HK-2 (cell line): ENCODE measurements around the gene CSNK1D.
A peak's percentile ranks its signal among the peaks of the same experiment; 100 is the strongest.

ENCODE experiments used
- DNase-seq: peaks from one replicate; pipeline ENCODE4 v3.0.0-alpha.2; 2018; ENCODE audit not compliant: unreplicated experiment

The CSNK1D gene

GRCh38 chr17:82295472-82295814 lies 21.9 kb upstream of the CSNK1D start:
- no peak for DNase-seq

- no peak for DNase-seq
Observed at GRCh38 chr17:82294064-82294773, 20.7 kb upstream of the CSNK1D start.

GRCh38 chr17:82292251-82293154 lies 19.0 kb upstream of the CSNK1D start:
- peak; percentile 94 for DNase-seq

- DNase-seq: no peak
Observed at GRCh38 chr17:82291582-82292250, 18.2 kb upstream of the CSNK1D start.

GRCh38 chr17:82287868-82288801 lies 14.6 kb upstream of the CSNK1D start:
- peak; percentile 42 for DNase-seq

GRCh38 chr17:82287013-82287867 lies 13.7 kb upstream of the CSNK1D start:
- no peak for DNase-seq

GRCh38 chr17:82285141-82285540 lies 11.6 kb upstream of the CSNK1D start:
- no peak for DNase-seq

- DNase-seq: peak; percentile 85
Observed at GRCh38 chr17:82283208-82283749, 9.8 kb upstream of the CSNK1D start.

GRCh38 chr17:82282239-82283207 lies 9.0 kb upstream of the CSNK1D start:
- no peak for DNase-seq

- DNase-seq: peak; percentile 77
Observed at GRCh38 chr17:82281502-82282238, 8.2 kb upstream of the CSNK1D start.

- no peak for DNase-seq
Observed at GRCh38 chr17:82281076-82281475, 7.6 kb upstream of the CSNK1D start.

GRCh38 chr17:82280537-82280936 lies 7.0 kb upstream of the CSNK1D start:
- no peak for DNase-seq

GRCh38 chr17:82278786-82279391 lies 5.4 kb upstream of the CSNK1D start:
- no peak for DNase-seq

GRCh38 chr17:82278308-82278707 lies 4.8 kb upstream of the CSNK1D start:
- no peak for DNase-seq

GRCh38 chr17:82277851-82278250 lies 4.4 kb upstream of the CSNK1D start:
- no peak for DNase-seq

GRCh38 chr17:82276938-82277337 lies 3.4 kb upstream of the CSNK1D start:
- DNase-seq: no peak

GRCh38 chr17:82275326-82275725 lies 1.8 kb upstream of the CSNK1D start:
- no peak for DNase-seq
